Loucy (cell line): ENCODE results near the gene IL24.

Source experiments
- EZH2phosphoT487 ChIP-seq: fragments of 200-600 bp; IDR thresholded peaks from 2 replicates; pipeline ENCODE4 v1.6.1; 2018; ENCODE audit warnings: antibody characterized with exemption, mild to moderate bottlenecking, moderate library complexity, borderline replicate concordance
- TF ChIP-seq, protein P1 (sequence below): fragments of 200-600 bp; sonication (generic); conservative IDR thresholded peaks from 2 replicates; pipeline ENCODE4 v1.5.1; 2014; ENCODE audit warnings: mild to moderate bottlenecking, antibody characterized with exemption, low read length

DNA sequence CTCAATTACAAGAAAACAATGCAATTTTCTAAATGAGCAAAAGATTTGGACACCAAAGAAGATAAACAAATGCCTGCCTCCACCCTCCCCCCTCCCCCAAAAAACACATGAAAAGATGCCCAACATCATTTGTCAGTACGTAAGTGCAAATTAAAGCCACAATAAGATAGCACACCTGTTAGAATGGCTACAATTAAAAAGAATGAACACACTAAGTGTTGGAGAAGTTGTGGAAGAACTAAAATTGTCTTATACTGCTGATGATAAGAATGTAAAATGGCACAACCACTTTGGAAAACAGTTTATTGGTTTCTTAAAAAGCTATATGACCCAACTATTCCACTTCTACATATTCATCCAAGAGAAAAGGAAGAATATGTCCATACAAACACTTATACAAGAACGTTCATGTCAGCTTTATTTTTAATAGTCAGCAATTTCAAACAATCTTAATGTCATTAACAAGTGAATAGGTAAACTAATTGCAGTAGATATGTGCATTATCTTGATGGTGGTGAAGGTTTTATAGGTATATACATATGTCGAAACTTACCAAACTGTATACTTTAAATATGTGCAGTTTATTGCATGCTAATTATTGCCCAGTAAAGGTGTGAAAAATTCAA lies 21.4 kb upstream of the IL24 start:
- TF ChIP-seq, protein P1, sequence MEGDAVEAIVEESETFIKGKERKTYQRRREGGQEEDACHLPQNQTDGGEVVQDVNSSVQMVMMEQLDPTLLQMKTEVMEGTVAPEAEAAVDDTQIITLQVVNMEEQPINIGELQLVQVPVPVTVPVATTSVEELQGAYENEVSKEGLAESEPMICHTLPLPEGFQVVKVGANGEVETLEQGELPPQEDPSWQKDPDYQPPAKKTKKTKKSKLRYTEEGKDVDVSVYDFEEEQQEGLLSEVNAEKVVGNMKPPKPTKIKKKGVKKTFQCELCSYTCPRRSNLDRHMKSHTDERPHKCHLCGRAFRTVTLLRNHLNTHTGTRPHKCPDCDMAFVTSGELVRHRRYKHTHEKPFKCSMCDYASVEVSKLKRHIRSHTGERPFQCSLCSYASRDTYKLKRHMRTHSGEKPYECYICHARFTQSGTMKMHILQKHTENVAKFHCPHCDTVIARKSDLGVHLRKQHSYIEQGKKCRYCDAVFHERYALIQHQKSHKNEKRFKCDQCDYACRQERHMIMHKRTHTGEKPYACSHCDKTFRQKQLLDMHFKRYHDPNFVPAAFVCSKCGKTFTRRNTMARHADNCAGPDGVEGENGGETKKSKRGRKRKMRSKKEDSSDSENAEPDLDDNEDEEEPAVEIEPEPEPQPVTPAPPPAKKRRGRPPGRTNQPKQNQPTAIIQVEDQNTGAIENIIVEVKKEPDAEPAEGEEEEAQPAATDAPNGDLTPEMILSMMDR, result no peak
- no peak for TF ChIP-seq EZH2phosphoT487
